Tibial artery (tissue), 4 donors: ENCODE results near the gene PRLH.

Experiments
- DNase-seq, 2 donors: peaks; one replicate each; pipeline ENCODE4 v3.0.0-alpha.2; 2019
- H3K27ac ChIP-seq, 2 donors: fragments of 200-600 bp; sonication (generic) in 1 of 2; 1 replicate in 1 of 2; 2 replicates in 1 of 2; pipeline ENCODE4 v1.5.1; 2018 to 2019; ENCODE audit warnings: mild to moderate bottlenecking in 1 of 2
- H3K27me3 ChIP-seq, 2 donors: fragments of 200-600 bp; sonication (generic) in 1 of 2; one replicate each; pipeline versions ENCODE4 v1.5.1 to v1.6.0; 2016 to 2019
- H3K36me3 ChIP-seq, 3 donors: fragments of 200-600 bp; sonication (generic) in 2 of 3; one replicate each; pipeline ENCODE4 v1.5.1; 2016 to 2019; ENCODE audit warnings: mild to moderate bottlenecking in 2 of 3
- H3K4me1 ChIP-seq, 4 donors: fragments of 200-600 bp; sonication (generic) in 2 of 4; 1 replicate in 3 of 4; 2 replicates in 1 of 4; pipeline ENCODE4 v1.5.1; 2016 to 2019
- H3K4me3 ChIP-seq, 2 donors: fragments of 200-600 bp; sonication (generic) in 1 of 2; 1 replicate in 1 of 2; 2 replicates in 1 of 2; pipeline ENCODE4 v1.5.1; 2018 to 2019; ENCODE audit warnings: mild to moderate bottlenecking in 2 of 2
- H3K9me3 ChIP-seq, 3 donors: fragments of 200-600 bp; sonication (generic) in 1 of 3; one replicate each; pipeline ENCODE4 v1.5.1; 2016 to 2019
- CTCF ChIP-seq, 2 experiments: fragments of 200-600 bp in 1 of 2; fragments of 450-650 bp in 1 of 2; IDR thresholded peaks; one replicate each; pipeline ENCODE4 v1.5.1; 2017 to 2019; ENCODE audit warnings: antibody characterized with exemption in 2 of 2, mild to moderate bottlenecking in 1 of 2, moderate library complexity in 1 of 2
- intact Hi-C: fragments of 100-400 bp; cut with DNase I; formaldehyde crosslinking; loops from one replicate; pipeline ENCODE4 v1.15.0; 2023; ENCODE audit warnings: low total_unique reads

The PRLH gene

GRCh38 chr2:237616373-237616733 lies 50.0 kb downstream of the PRLH start:
- Histone ChIP-seq H3K27ac (peak overlapping the region; percentile 76 to 81), H3K4me3 (no peak overlapping the region), H3K36me3 (no peaks in the 10 kb centered on the region), H3K27me3 (no peaks in the 10 kb centered on the region), H3K4me1 (peaks cover 0 to 49% (median 32%) of the 10 kb centered on the region in 4 donors), H3K9me3 (no peaks in the 10 kb centered on the region)
- intact Hi-C loops, result no loop called here
- no peak for DNase-seq
- TF ChIP-seq CTCF (IDR thresholded peaks at IDR 0.05), result no peak
